Aorta (tissue), 5 donors: ENCODE measurements around the gene AGRP. TPM values are rescaled to one million over a fixed set of nuclear protein-coding genes. Genes with fewer than 3 reads are reported as not detected.

Source experiments
- ATAC-seq: fragments of 200-7000 bp; cut with Tn5 transposase; one replicate; pipeline ENCODE4 v1.9.1; 2022; ENCODE audit warnings: moderate library complexity; ENCODE audit not compliant: low FRiP score
- DNase-seq, 2 donors: peaks; one replicate each; pipeline ENCODE4 v3.0.0-alpha.2; 2020
- H3K27ac ChIP-seq, 2 donors: one replicate each; pipeline ENCODE4 v1.5.1; 2013; ENCODE audit warnings: low read length in 2 of 2, mild to moderate bottlenecking in 2 of 2, moderate library complexity in 2 of 2, control low read depth in 1 of 2, inconsistent platforms in 1 of 2, low read depth in 1 of 2
- H3K27me3 ChIP-seq, 2 donors: one replicate each; pipeline ENCODE4 v1.6.1; 2013; ENCODE audit warnings: control low read depth in 1 of 2, low read length in 1 of 2, mild to moderate bottlenecking in 1 of 2, moderate library complexity in 1 of 2; ENCODE audit not compliant: insufficient read depth in 2 of 2, control insufficient read depth in 1 of 2
- H3K36me3 ChIP-seq, 2 donors: one replicate each; pipeline ENCODE4 v1.6.1; 2013; ENCODE audit warnings: control low read depth in 1 of 2, low read length in 1 of 2, mild to moderate bottlenecking in 1 of 2; ENCODE audit not compliant: insufficient read depth in 2 of 2, control insufficient read depth in 1 of 2
- H3K4me1 ChIP-seq, 2 donors: one replicate each; pipeline ENCODE4 v1.6.1; 2013; ENCODE audit warnings: low read length in 2 of 2, control low read depth in 1 of 2, mild to moderate bottlenecking in 1 of 2, moderate library complexity in 1 of 2; ENCODE audit not compliant: insufficient read depth in 2 of 2, control insufficient read depth in 1 of 2
- H3K4me3 ChIP-seq, 2 donors: one replicate each; pipeline ENCODE4 v1.5.1; 2013; ENCODE audit warnings: low read length in 2 of 2, control low read depth in 1 of 2, mild to moderate bottlenecking in 1 of 2
- H3K9me3 ChIP-seq: one replicate; pipeline ENCODE4 v1.6.1; 2013; ENCODE audit warnings: mild to moderate bottlenecking, low read length; ENCODE audit not compliant: control insufficient read depth
- WGBS, 2 donors: extraction: QIAGEN DNeasy Blood & Tissue Kit; methylation state at CpG; one replicate each; pipeline ENCODE4 v1.1.7; 2013; 5-methylcytosine and 5-hydroxymethylcytosine counted together
- intact Hi-C, 2 donors: fragments of 100-400 bp; cut with DNase I; formaldehyde crosslinking; loops; one replicate each; pipeline versions ENCODE4 v1.14.2 to v1.15.0; 2022
- polyA plus RNA-seq, 2 donors: library from polyadenylated mRNA; stranded (reverse); fragments of 200-250 nt; gene quantifications; one replicate each; pipeline ENCODE4 v1.2.3, GENCODE V29; 2013
- total RNA-seq, 2 donors: library from RNA; stranded (reverse); fragmentation: NEBNext Ultra II Directional; extraction: Animal tissue kit (Norgen Biotek cat#: 25700); gene quantifications; one replicate each; pipeline ENCODE4 v1.2.1, GENCODE V29; 2021
- donor health status: healthy with polysubstance abuse.
- donor health status: Bipolar disorder and iron deficiency.
- donor health status: DM: no; HTN: no; CAD: no.
- donor health status: DM: no; HTN: no; CAD: no.
- donor health status: DM: yes; HTN: yes; CAD: no.

AGRP gene
- total and polyA plus RNA-seq, 4 donors: 1.5 TPM; not detected in 3

DNA sequence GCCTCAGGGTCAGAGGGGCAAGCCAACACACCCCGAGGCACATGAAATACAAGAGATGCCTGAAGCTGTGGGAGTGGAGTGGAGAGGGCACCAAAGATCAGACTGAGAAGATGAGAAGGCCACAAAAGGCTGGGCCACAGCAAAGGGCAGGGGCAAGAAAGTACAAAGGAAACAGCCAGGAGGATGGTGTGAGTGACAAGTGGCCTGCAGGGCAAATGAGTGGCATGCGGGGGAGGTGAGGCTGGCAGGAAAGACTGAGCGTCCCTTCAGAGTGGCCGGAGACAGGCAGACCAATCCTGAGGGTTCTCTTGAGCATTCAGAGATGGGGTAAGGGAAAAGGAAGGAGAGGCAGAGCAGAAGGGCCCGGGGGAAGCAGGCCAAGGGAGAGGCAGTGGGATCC is 29.2 kb downstream of the AGRP start:
- ATAC-seq (no peak), DNase-seq (no peak)
- intact Hi-C loops: no loop called here
- no peaks in the 10 kb centered on the region for H3K9me3 ChIP-seq
- no peak overlapping the region for H3K4me3 ChIP-seq
- no peaks in the 10 kb centered on the region for H3K4me1 ChIP-seq
- WGBS, 2 donors: 93 to 95% methylated on average over 5 of the region's 5 CpGs
- no peak overlapping the region for H3K27ac ChIP-seq
- H3K36me3 ChIP-seq: peaks cover 0 to 4% of the 10 kb centered on the region in 2 donors
- no peaks in the 10 kb centered on the region for H3K27me3 ChIP-seq

DNA sequence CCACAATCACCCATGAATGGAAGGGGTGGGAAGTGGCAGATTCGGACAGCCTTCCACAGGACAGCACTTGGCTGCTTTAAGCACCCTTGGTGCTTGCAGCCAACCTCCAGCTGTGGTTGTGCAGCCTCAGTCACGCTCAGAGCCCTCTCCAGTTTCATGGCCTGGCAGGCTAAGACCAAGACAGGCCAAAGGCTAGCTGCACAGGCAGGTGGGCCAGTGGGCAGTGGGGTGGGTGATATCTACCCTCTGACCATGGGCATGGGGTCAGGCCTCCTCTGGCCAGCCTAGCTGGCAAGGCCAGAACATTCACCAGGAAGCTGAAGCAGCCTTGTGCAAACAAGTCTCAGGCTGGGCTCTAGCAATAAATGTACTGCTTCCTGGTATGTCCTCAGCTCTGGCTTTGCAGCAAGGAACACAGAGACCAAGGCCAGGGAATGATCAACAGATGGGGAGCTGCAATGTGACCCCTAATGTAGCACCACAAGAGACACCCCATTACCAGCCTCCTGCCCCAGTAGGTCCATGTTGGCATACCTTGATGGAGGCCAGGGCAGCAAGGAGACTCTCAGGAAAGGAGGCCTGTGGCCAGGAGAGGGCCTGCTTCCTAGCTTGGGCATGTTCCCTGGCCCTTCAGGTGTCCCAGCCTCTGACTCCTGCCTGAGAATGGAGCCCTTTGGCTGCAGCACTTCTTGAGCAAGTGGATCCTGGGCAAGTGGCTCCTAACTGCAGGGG is 31.5 kb downstream of the AGRP start:
- no peaks in the 10 kb centered on the region for H3K4me1 ChIP-seq
- H3K27me3 ChIP-seq: no peaks in the 10 kb centered on the region
- DNase-seq (no peak), ATAC-seq (peak; percentile 3)
- WGBS, 2 donors: 18 to 31% methylated on average over 2 of the region's 2 CpGs
- no peak overlapping the region for H3K27ac ChIP-seq
- H3K36me3 ChIP-seq: peaks cover 0 to 4% of the 10 kb centered on the region in 2 donors
- intact Hi-C loops: no loop called here
- no peaks in the 10 kb centered on the region for H3K9me3 ChIP-seq
- no peak overlapping the region for H3K4me3 ChIP-seq

DNA sequence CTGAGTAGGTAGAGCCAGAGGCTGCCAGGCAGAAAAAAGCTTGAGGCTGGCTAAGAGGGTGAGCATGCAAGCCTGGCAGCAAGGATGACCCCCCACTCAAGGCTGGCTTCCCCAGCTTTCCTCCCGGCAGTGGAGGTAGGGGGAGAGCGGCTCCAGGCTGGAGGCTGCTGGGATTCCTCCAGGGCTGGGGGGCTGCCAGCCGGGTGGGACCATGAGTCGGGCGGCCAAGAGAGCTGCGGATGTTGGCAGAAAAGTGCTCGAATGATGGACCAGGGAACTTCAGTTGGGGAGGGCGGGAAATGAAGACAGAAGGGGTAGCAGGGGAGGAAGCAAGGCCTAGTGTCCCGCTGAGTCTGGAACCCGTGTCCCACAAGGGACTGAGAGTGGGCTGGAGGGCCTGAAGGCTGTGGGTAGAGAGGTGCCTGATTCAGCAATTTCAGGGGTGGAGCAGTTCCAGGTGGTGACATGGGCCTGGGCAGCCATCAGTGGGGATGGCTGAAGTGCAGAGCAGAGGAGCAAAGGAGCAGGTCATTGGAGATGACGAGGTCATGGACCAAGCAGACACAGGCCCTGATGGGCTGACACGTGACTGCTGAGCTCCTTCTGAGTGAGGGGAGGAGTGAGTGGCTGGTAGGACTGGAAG is 32.2 kb downstream of the AGRP start:
- intact Hi-C loops: no loop called here
- 31 to 52% methylated on average over 12 of the region's 12 CpGs for WGBS, 2 donors
- peaks cover 0 to 4% of the 10 kb centered on the region in 2 donors for H3K36me3 ChIP-seq
- H3K4me3 ChIP-seq: no peak overlapping the region
- DNase-seq: no peak
- H3K27ac ChIP-seq: no peak overlapping the region
- no peak for ATAC-seq
- H3K27me3 ChIP-seq: no peaks in the 10 kb centered on the region
- no peaks in the 10 kb centered on the region for H3K9me3 ChIP-seq
- H3K4me1 ChIP-seq: no peaks in the 10 kb centered on the region

DNA sequence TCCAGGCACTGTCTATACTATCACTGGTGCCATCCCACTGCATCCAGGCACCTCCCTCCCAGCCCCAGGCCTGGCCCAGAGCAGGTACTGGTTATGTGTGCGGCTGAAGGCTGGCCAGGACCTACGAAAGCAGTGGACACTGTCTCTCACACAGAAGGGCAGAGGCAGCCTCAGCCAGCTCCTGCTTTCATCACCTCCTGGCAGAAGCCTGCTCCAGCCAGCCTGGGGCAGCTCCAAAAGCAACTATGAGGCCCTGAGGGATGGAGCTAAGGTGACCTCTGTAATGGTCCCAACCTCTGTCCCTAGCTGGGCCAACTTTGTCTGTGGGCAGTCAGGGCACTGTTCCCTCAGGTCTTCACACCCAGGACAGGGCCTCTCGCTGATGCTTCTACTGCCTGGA is 33.6 kb downstream of the AGRP start:
- no peak for ATAC-seq
- no peak overlapping the region for H3K4me3 ChIP-seq
- no peaks in the 10 kb centered on the region for H3K27me3 ChIP-seq
- no peak overlapping the region for H3K27ac ChIP-seq
- 41 to 44% methylated on average over 3 of the region's 3 CpGs for WGBS, 2 donors
- DNase-seq: peak in 1 of 2 donors; percentile 74
- peaks cover 0 to 4% of the 10 kb centered on the region in 2 donors for H3K36me3 ChIP-seq
- no peaks in the 10 kb centered on the region for H3K9me3 ChIP-seq
- intact Hi-C loops: no loop called here
- H3K4me1 ChIP-seq: no peaks in the 10 kb centered on the region

DNA sequence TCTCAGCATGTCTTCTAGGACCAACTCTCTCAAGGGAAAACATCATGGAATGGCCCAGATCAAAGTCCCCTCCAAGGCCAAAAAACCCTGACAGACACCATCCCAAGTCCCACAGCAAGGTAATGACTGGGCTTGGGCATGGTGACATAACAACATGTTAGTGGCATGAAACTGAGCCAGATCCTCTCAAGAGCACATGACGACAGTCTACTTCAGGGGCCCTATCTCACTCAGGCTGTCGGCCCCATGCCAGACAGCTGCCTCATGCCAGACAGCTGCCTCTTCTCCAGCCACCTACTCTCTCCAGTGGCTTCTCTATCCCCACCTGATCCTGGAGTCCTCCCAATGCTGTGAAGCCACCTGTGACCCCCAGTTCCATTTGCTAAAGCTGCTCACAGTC is 34.0 kb downstream of the AGRP start:
- Histone ChIP-seq H3K27me3 (no peaks in the 10 kb centered on the region), H3K36me3 (peaks cover 0 to 4% of the 10 kb centered on the region in 2 donors), H3K4me1 (no peaks in the 10 kb centered on the region), H3K4me3 (no peak overlapping the region), H3K27ac (no peak overlapping the region), H3K9me3 (no peaks in the 10 kb centered on the region)
- WGBS, 2 donors: 45 to 48% methylated on average over 2 of the region's 2 CpGs
- ATAC-seq (no peak), DNase-seq (no peak)
- intact Hi-C loops: no loop called here

DNA sequence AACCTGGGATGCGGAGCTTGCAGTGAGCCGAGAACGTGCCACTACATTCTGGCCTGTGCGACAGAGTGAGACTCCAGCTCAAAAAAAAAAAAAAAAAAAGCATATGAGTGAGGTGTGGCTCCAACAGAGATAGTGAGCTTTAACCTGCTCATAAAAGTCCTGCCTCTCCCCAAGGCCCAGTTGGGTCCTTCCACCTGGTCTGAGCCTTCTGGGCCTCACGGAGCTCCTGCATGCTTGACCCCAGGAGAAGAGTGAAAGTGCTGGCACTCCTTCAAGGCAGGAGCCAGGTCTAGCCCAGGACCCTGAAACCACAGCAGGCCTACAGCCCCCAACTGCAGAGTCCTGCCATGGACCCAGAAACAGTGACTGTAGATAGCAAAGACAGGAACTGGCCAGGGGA is 34.8 kb downstream of the AGRP start:
- DNase-seq (no peak), ATAC-seq (no peak)
- Histone ChIP-seq H3K9me3 (no peaks in the 10 kb centered on the region), H3K36me3 (peaks cover 0 to 4% of the 10 kb centered on the region in 2 donors), H3K4me1 (no peaks in the 10 kb centered on the region), H3K4me3 (no peak overlapping the region), H3K27me3 (no peaks in the 10 kb centered on the region), H3K27ac (no peak overlapping the region)
- intact Hi-C loops: no loop called here
- 95 to 99% methylated on average over 5 of the region's 5 CpGs for WGBS, 2 donors

DNA sequence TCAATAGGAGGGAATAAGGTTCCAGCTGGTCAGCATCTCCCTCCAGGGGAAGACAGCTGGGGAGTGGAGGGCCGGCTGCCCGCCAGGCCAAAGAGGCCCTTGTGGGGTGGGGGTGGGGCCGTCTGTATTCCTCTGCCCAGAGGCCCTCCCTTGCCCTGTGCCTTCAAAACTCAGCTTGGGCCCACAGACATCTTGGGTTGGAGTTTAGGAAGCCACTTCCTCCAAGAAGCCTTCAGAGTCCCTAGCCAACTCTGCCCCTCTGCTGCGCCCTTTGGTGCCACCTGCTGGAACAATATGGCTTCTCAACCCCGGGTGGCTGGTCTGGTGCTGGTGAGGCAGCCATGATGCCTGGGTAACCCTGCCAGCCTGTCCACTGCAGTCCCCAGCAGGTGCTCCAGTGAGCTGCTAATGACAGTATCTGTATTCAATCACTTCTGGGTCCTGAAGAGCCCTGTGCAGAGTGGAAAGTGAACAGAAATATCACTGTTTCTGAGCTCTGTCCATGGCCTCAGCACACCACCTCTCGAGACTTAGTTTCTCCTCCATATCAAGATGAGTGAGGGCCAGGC is 35.8 kb downstream of the AGRP start:
- Histone ChIP-seq H3K27ac (no peak overlapping the region), H3K27me3 (no peaks in the 10 kb centered on the region), H3K4me1 (no peaks in the 10 kb centered on the region), H3K36me3 (peaks cover 0 to 2% of the 10 kb centered on the region in 2 donors), H3K4me3 (no peak overlapping the region), H3K9me3 (no peaks in the 10 kb centered on the region)
- ATAC-seq (no peak), DNase-seq (no peak)
- intact Hi-C loops: no loop called here
- 81 to 84% methylated on average over 6 of the region's 6 CpGs for WGBS, 2 donors

DNA sequence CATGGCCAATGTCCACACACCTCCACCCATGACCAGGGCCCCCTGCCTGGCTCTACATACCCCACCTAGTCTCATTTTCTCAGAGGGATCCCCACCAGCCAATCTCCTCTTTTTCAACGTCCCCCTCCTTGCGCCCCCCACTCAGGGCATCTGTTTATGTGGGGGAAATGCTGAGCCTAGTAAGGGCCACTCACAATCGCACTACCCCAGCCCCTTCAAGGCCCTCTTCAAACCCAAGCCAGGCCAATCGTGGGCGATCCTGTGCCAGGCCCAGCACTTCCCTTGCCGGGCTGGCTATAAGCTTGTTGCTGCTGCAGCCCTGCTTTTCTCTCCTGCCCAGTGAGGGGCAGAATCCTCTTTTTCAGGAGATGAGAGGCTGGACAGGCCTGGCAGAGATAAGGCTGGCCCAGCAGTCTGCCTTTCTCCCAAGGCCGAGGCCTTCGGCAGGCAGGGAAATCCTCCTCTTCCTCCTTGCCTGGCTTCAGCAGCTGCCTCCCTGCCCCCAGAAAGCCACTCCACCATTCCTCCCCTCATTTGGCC is 36.3 kb downstream of the AGRP start:
- ATAC-seq (no peak), DNase-seq (no peak)
- H3K27me3 ChIP-seq: no peaks in the 10 kb centered on the region
- H3K4me1 ChIP-seq: no peaks in the 10 kb centered on the region
- no peak overlapping the region for H3K27ac ChIP-seq
- peaks cover 0 to 2% of the 10 kb centered on the region in 2 donors for H3K36me3 ChIP-seq
- 91 to 96% methylated on average over 8 of the region's 8 CpGs for WGBS, 2 donors
- intact Hi-C loops: no loop called here
- H3K4me3 ChIP-seq: no peak overlapping the region
- H3K9me3 ChIP-seq: no peaks in the 10 kb centered on the region
